ENCODE data around the gene ROBO1. TPM values are rescaled to one million over a fixed set of nuclear protein-coding genes. Genes with fewer than 3 reads are reported as not detected.
A peak's percentile ranks its signal among the peaks of the same experiment; 100 is the strongest.

The ROBO1 gene
- total RNA-seq, 1 experiment from 2014 or later, result 35.5 TPM

GRCh38 chr3:79001255-79001654 lies 766.5 kb downstream of the ROBO1 start:
- Histone ChIP-seq H3K36me3 (ENCODE audit: low read depth, low read length) (no peaks in the 10 kb centered on the region), H4K20me1 (ENCODE audit: low read length) (no peaks in the 10 kb centered on the region), H3K27me3 (ENCODE audit: low read length) (no peaks in the 10 kb centered on the region), H3K9me3 (ENCODE audit: low read length) (no peaks in the 10 kb centered on the region), H3K9ac (ENCODE audit: low read length) (no peak overlapping the region), H3K4me3 (ENCODE audit: low read length) (no peak overlapping the region), H3K79me2 (ENCODE audit: low read length) (no peaks in the 10 kb centered on the region), H3K4me2 (ENCODE audit: low read length) (no peak overlapping the region), H3F3A (ENCODE audit: low read length, unreplicated experiment) (no peaks in the 10 kb centered on the region), H3K27ac (ENCODE audit: low read length) (no peak overlapping the region), H3K4me1 (ENCODE audit: insufficient read depth, low read length) (no peaks in the 10 kb centered on the region), H3K9me2 (replicated peaks; ENCODE audit: low read length) (no peaks in the 10 kb centered on the region), H2AFZ (ENCODE audit: low read length) (no peak overlapping the region)
- TF ChIP-seq CTCF (conservative IDR thresholded peaks at IDR 0.05; ENCODE audit: low read depth, low read length) (no peak), EZH2 (IDR thresholded peaks at IDR 0.05; ENCODE audit: low read length, unreplicated experiment) (no peak), EZH2phosphoT487 (IDR thresholded peaks at IDR 0.05; ENCODE audit: borderline replicate concordance, low read length) (no peak)
- ChIA-PET CTCF (no interaction called here), POLR2A (ENCODE audit: unreplicated experiment) (no interaction called here)
- DNase-seq, result no peak
- no TSS peak for BruUV-seq (replicated peaks)
- ATAC-seq, result no peak
- intact Hi-C loops (cut with micrococcal nuclease), result no loop called here

GRCh38 chr3:78999139-78999538 lies 768.7 kb downstream of the ROBO1 start:
- Histone ChIP-seq H3K9me3 (ENCODE audit: low read length) (no peaks in the 10 kb centered on the region), H3F3A (ENCODE audit: low read length, unreplicated experiment) (no peaks in the 10 kb centered on the region), H3K79me2 (ENCODE audit: low read length) (no peaks in the 10 kb centered on the region), H3K4me1 (ENCODE audit: insufficient read depth, low read length) (peaks cover 10% of the 10 kb centered on the region), H3K27me3 (ENCODE audit: low read length) (no peaks in the 10 kb centered on the region), H3K27ac (ENCODE audit: low read length) (no peak overlapping the region), H4K20me1 (ENCODE audit: low read length) (no peaks in the 10 kb centered on the region), H3K4me3 (ENCODE audit: low read length) (no peak overlapping the region), H3K9ac (ENCODE audit: low read length) (no peak overlapping the region), H2AFZ (ENCODE audit: low read length) (no peak overlapping the region), H3K4me2 (ENCODE audit: low read length) (no peak overlapping the region), H3K36me3 (ENCODE audit: low read depth, low read length) (no peaks in the 10 kb centered on the region), H3K9me2 (replicated peaks; ENCODE audit: low read length) (no peaks in the 10 kb centered on the region)
- TF ChIP-seq CTCF (conservative IDR thresholded peaks at IDR 0.05; ENCODE audit: low read depth, low read length), result no peak
- no peak for TF ChIP-seq EZH2 (IDR thresholded peaks at IDR 0.05; ENCODE audit: low read length, unreplicated experiment)
- no peak for TF ChIP-seq EZH2phosphoT487 (IDR thresholded peaks at IDR 0.05; ENCODE audit: borderline replicate concordance, low read length)
- ChIA-PET POLR2A (ENCODE audit: unreplicated experiment) (no interaction called here), CTCF (interaction anchor here (0.6 kb wide), 1 partner anchor 20 kb away, joined by 3 read pairs; no protein-coding TSS in a partner anchor)
- intact Hi-C loops (cut with micrococcal nuclease), result no loop called here
- ATAC-seq, result no peak
- BruUV-seq (replicated peaks), result no TSS peak
- DNase-seq, result no peak

- Histone ChIP-seq H3K79me2 (ENCODE audit: low read length) (no peaks in the 10 kb centered on the region), H2AFZ (ENCODE audit: low read length) (no peak overlapping the region), H3K4me2 (ENCODE audit: low read length) (peak overlapping the region; percentile 13; the same call in 1 of the 2 replicates), H3K27me3 (ENCODE audit: low read length) (no peaks in the 10 kb centered on the region), H3K9ac (ENCODE audit: low read length) (no peak overlapping the region), H3K36me3 (ENCODE audit: low read depth, low read length) (no peaks in the 10 kb centered on the region), H3K9me2 (replicated peaks; ENCODE audit: low read length) (no peaks in the 10 kb centered on the region), H3F3A (ENCODE audit: low read length, unreplicated experiment) (no peaks in the 10 kb centered on the region), H4K20me1 (ENCODE audit: low read length) (no peaks in the 10 kb centered on the region), H3K4me3 (ENCODE audit: low read length) (no peak overlapping the region), H3K4me1 (ENCODE audit: insufficient read depth, low read length) (peaks cover 28% of the 10 kb centered on the region), H3K27ac (ENCODE audit: low read length) (peak overlapping the region; percentile 6; the same call in 1 of the 2 replicates), H3K9me3 (ENCODE audit: low read length) (no peaks in the 10 kb centered on the region)
- no peak for TF ChIP-seq EZH2 (IDR thresholded peaks at IDR 0.05; ENCODE audit: low read length, unreplicated experiment)
- TF ChIP-seq EZH2phosphoT487 (IDR thresholded peaks at IDR 0.05; ENCODE audit: borderline replicate concordance, low read length), result no peak
- TF ChIP-seq CTCF (conservative IDR thresholded peaks at IDR 0.05; ENCODE audit: low read depth, low read length), result no peak
- intact Hi-C loops (cut with micrococcal nuclease), result no loop called here
- BruUV-seq (replicated peaks), result no TSS peak
- ChIA-PET POLR2A (ENCODE audit: unreplicated experiment) (no interaction called here), CTCF (no interaction called here)
- DNase-seq, result no peak
- ATAC-seq, result no peak
These were observed 772.7 kb downstream of the ROBO1 start for GRCh38 chr3:78995087-78995486.

Data from PC-3 (cell line).